Activated CD8-positive, alpha-beta memory T cell treated with anti-CD3 and anti-CD28 coated beads, Interleukin-2, amount 50 U/mL, for 1 hour (primary cell): Measurements from ENCODE around the gene DCAF5.
"Not testable (repeated sequence)": the region's sequence is repeated elsewhere in the genome, so short reads cannot be mapped to it uniquely, and the experiment has no call there.

ENCODE experiments used
- DNase-seq: peaks from one replicate; pipeline ENCODE4 v3.0.0-alpha.2; 2020; ENCODE audit errors: extremely low read depth

Gene DCAF5, protein sequence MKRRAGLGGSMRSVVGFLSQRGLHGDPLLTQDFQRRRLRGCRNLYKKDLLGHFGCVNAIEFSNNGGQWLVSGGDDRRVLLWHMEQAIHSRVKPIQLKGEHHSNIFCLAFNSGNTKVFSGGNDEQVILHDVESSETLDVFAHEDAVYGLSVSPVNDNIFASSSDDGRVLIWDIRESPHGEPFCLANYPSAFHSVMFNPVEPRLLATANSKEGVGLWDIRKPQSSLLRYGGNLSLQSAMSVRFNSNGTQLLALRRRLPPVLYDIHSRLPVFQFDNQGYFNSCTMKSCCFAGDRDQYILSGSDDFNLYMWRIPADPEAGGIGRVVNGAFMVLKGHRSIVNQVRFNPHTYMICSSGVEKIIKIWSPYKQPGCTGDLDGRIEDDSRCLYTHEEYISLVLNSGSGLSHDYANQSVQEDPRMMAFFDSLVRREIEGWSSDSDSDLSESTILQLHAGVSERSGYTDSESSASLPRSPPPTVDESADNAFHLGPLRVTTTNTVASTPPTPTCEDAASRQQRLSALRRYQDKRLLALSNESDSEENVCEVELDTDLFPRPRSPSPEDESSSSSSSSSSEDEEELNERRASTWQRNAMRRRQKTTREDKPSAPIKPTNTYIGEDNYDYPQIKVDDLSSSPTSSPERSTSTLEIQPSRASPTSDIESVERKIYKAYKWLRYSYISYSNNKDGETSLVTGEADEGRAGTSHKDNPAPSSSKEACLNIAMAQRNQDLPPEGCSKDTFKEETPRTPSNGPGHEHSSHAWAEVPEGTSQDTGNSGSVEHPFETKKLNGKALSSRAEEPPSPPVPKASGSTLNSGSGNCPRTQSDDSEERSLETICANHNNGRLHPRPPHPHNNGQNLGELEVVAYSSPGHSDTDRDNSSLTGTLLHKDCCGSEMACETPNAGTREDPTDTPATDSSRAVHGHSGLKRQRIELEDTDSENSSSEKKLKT

GRCh38 chr14:69152902-69153151, at the start of gene DCAF5:
DCAF5 (minus strand) TSS chr14:69153119; CDS start chr14:69152978, 141 bp downstream.
- DNase-seq: peak; percentile 90

DNA sequence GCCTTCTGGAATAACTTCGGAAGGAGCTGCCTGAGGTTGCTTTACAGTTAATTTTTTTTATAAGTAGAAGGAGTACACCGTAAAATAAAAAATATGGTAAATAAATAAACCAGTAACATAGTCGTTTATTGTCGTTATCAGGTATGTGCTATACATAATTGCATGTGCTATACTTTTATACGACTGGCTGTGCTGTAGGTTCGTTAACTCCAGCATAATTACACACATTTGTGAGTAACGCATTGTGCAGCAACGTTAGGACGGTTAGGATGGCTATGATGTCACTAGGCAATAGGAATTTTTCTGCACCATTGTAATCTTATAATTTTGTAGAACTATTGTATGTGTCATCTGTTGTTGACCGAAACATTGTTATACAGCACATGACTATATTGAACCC, 46.9 kb upstream of the DCAF5 start:
- no peak for DNase-seq

- no peak for DNase-seq
Observed at GRCh38 chr14:69193721-69194120, 40.8 kb upstream of the DCAF5 start.

DNA sequence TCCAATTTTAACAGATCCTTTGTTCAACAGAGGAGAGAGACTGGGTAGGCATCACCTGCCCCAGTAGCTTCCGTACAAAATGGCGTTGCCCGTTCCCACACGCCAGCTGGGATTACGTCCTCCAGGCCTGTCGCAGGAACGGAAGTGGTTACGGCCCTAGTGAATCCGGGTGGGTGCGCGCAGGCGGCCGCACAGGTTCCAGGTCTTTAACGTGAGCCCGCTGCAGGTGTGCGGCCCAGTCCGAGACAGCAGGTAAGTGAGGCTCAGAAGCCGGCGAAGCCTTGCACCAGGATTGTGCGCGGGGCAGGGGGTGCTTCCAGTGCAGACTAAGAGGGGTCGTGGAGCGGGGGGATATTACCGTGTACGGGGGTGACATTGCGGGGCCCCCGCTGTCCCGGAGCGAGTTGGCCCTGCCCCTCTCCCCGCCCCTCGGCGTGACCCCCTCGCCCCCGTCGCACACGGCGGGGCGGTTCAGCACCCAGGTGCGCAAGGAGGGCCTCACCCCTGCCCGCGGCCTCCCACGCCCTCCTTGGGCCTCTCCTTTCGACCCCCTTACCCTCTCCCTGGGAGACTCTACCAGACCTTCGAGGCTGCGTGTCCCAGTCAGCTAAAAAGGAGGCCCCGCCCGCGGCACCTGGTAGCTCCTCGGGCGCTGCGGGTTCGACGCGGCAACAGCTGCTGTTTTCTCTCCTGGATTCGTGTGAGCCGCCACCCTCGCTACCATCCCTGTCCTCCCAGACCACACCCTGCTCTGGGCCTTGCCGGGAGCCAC, 38.6 kb upstream of the DCAF5 start, which contains the start of gene EXD2:
Gene EXD2 (plus strand): TSS at position 159 of the 772 bp plus-strand sequence. CDS start 17,973 bp downstream, outside the sequence.
- DNase-seq: peak; percentile 30

- no peak for DNase-seq
Observed at GRCh38 chr14:69190191-69190590, 37.3 kb upstream of the DCAF5 start.

- DNase-seq: no peak
Observed at GRCh38 chr14:69183735-69184134, 30.8 kb upstream of the DCAF5 start.

GRCh38 chr14:69182580-69182979, 29.7 kb upstream of the DCAF5 start:
- not testable (repeated sequence) for DNase-seq

- DNase-seq: no peak
Observed at GRCh38 chr14:69181491-69181890, 28.6 kb upstream of the DCAF5 start.

GRCh38 chr14:69175130-69175529, 22.2 kb upstream of the DCAF5 start:
- DNase-seq: no peak

GRCh38 chr14:69171569-69171968, 18.6 kb upstream of the DCAF5 start:
- no peak for DNase-seq

DNA sequence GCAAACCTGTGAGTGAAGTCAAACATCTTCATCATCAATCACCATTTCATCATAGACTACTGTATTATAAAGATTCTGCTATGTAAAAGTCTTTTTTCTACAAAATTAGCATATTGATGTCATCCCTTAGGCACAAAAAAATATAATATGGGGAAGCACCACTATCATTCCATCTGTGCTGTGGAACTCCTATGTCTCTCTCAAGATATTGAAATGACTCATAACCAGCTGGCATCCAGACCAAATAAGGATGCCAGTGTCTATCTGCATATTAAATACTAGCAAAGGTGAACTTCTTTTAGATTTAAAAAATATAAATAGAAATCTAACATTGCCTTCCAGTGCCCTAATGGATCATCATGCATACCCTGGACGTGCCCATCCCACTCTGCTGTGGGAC, 17.9 kb upstream of the DCAF5 start:
- no peak for DNase-seq

DNA sequence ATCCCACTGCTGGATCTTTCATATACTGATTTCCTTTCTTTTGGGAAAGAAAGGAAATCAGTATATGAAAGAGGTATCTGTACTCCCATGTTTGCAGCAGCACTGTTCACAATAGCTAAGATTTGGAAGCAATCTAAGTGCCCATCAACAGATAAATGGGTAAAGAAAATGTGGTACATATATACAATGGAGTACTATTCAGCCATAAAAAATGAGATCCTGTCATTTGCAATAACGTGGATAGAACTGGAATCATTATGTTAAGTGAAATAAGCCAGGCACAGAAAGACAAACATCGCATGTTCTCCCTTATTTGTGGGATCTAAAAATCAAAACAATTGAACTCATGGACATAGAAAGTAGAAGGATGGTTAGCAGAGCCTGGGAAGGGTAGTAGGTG, 12.9 kb upstream of the DCAF5 start:
- DNase-seq: not testable (repeated sequence)

- no peak for DNase-seq
Observed at GRCh38 chr14:69161590-69161989, 8.7 kb upstream of the DCAF5 start.

- DNase-seq: no peak
Observed at GRCh38 chr14:69156224-69156623, 3.3 kb upstream of the DCAF5 start.

GRCh38 chr14:69154779-69155178, 1.9 kb upstream of the DCAF5 start:
- no peak for DNase-seq

DNA sequence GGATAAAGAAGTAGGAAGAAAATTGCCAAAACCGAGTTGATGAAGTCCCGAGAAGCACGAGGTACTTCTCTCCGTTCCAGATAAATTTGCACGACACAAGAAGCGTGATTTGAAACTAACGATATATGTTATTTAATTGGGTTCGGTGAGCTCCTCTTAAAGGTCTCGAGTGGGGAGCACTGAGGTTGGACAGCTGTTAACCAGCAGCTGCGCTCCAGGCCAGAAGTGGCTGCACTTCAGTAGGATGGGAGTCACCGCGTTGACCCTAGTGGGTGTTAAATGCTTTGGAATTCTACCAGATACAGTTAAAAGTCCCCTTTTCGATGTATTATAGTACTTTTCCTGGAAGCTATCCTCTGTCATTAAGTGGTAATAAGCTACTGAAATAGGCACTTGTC, 953 bp upstream of the DCAF5 start:
- DNase-seq: no peak

GRCh38 chr14:69153152-69153872, 393 bp upstream of the DCAF5 start:
- DNase-seq: no peak

DNA sequence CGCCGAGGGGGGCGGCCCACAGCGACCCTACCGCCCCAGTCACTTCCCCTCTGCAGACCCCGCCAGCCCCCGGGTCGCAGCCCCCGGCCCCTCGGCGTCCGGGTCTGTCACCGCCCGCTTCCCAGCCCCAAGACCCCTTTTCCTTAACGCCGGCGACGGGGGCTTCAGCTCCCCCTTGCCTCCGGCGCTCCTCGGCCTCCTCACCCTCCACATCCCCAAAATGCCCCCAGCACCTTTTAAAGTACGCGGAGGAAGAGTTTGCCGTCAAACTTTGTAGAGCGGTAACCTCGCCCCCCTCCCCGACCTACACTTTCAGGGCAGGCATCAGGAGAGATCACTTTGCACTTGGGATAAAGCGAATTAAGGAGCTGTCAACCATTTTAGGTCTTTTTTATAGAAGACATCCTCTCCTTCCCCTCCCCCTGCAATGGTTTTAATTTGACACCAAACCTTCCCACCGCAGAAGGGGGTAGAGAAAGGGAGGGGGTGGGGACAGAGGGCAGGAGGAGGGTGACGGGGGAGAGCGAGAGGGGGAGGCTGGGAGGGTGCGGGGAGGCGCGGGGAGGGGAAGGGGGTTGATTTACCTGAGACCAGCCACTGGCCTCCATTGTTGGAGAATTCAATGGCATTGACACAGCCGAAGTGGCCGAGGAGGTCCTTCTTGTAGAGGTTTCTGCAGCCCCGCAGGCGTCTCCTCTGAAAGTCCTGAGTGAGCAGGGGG, 578 bp downstream of the DCAF5 start:
- peak; percentile 25 for DNase-seq

- peak; percentile 26 for DNase-seq
Observed at GRCh38 chr14:69151458-69152180, 1.3 kb downstream of the DCAF5 start.
